ENCODE results near the gene ORC4. TPM values are rescaled to one million over a fixed set of nuclear protein-coding genes. Genes with fewer than 3 reads are reported as not detected.

The ORC4 gene
- total RNA-seq, 1 donor from 2014 or later = 59.1 TPM

DNA sequence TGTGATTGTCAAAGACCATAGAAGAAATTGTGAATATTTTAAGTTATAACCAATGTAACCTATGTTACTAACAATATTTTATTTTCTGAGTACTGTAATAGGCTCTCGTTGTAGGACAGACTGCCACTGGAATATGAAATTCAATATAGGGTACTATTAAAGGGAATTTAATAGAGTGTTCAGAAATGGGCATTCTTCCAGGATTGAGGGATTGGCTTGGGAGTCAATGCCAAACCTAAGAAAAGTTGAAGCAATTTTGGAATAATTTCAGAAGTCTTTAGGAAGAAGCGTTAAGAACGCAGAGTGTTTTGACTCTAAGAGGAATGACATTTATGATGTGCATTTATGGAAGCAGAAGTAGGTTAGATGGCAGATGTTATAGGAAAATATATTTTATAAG, 96.7 kb downstream of the ORC4 start:
- Mint-ChIP-seq H3K4me1 (ENCODE audit: unreplicated experiment) (peaks cover 9% of the 10 kb centered on the region), H3K27me3 (no peaks in the 10 kb centered on the region), H3K4me3 (no peak overlapping the region), H3K27ac (no peak overlapping the region), H3K36me3 (peaks cover 33% of the 10 kb centered on the region), H3K9me3 (no peaks in the 10 kb centered on the region)
- TF ChIP-seq, protein P1, sequence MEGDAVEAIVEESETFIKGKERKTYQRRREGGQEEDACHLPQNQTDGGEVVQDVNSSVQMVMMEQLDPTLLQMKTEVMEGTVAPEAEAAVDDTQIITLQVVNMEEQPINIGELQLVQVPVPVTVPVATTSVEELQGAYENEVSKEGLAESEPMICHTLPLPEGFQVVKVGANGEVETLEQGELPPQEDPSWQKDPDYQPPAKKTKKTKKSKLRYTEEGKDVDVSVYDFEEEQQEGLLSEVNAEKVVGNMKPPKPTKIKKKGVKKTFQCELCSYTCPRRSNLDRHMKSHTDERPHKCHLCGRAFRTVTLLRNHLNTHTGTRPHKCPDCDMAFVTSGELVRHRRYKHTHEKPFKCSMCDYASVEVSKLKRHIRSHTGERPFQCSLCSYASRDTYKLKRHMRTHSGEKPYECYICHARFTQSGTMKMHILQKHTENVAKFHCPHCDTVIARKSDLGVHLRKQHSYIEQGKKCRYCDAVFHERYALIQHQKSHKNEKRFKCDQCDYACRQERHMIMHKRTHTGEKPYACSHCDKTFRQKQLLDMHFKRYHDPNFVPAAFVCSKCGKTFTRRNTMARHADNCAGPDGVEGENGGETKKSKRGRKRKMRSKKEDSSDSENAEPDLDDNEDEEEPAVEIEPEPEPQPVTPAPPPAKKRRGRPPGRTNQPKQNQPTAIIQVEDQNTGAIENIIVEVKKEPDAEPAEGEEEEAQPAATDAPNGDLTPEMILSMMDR (conservative IDR thresholded peaks at IDR 0.05) = no peak
- DNase-seq (ENCODE audit: extremely low spot score, unreplicated experiment) = no peak

DNA sequence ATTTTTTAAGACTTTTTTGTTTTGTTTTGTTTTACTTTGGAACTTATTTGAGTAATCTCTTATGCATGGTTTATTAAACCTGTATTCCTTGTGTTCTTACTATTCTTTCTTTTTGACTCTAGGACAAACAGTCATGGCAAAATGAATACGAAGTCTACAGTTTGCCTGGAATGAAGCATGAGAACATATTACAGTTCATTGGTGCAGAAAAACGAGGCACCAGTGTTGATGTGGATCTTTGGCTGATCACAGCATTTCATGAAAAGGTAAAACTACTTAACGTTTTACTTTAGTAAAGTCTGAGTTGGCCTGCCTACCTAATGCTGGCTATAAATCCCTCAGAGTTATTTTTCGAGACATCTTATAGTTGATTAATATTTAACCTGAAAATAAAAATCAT, 103.4 kb downstream of the ORC4 start:
- H3K4me1 Mint-ChIP-seq (ENCODE audit: unreplicated experiment) = no peaks in the 10 kb centered on the region
- no peak for DNase-seq (ENCODE audit: extremely low spot score, unreplicated experiment)
- no peaks in the 10 kb centered on the region for H3K27me3 Mint-ChIP-seq
- no peaks in the 10 kb centered on the region for H3K9me3 Mint-ChIP-seq
- no peak overlapping the region for H3K27ac Mint-ChIP-seq
- H3K4me3 Mint-ChIP-seq = no peak overlapping the region
- TF ChIP-seq, protein P1 (conservative IDR thresholded peaks at IDR 0.05) = no peak
- peaks cover 29% of the 10 kb centered on the region for H3K36me3 Mint-ChIP-seq

DNA sequence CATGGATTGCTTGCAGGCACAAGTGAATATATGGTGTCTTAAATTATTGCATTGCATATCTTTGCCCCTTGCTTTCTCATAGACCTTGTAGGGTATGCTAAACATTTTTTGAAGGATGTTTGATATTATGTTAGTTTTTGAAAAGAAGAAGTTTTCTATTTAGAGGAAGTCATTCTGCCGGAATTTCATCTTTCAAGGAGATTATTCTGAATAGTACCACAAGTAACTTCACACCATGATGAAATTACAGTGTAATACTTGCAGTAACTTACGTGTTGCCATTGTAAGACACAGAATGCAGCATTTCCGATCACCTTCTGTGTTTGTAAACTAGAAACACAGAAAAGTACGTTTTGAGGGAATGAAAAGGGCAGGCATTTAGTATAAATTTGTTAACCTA, 103.8 kb downstream of the ORC4 start:
- no peak for DNase-seq (ENCODE audit: extremely low spot score, unreplicated experiment)
- H3K27ac Mint-ChIP-seq = no peak overlapping the region
- no peaks in the 10 kb centered on the region for H3K27me3 Mint-ChIP-seq
- TF ChIP-seq, protein P1 (conservative IDR thresholded peaks at IDR 0.05) = no peak
- H3K36me3 Mint-ChIP-seq = peaks cover 29% of the 10 kb centered on the region
- no peak overlapping the region for H3K4me3 Mint-ChIP-seq
- H3K9me3 Mint-ChIP-seq = no peaks in the 10 kb centered on the region
- no peaks in the 10 kb centered on the region for H3K4me1 Mint-ChIP-seq (ENCODE audit: unreplicated experiment)

DNA sequence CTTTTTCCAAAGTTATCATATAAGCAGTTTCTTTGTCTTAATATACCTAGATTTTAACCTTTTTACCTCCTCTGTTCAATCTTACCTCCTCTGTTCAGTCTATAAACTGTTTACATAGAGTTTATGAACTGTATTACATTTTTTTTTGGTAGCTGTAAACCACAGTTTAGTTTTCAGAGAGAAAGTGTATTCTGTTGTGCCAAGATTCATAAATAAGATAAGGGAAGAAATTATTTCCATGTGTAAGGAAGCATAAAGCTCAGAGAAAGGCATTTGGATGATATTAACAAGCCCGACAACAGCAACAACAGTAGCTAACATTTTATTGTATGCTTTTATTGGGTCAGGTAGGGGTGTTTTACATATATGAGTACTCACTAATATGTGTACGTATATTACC, 104.5 kb downstream of the ORC4 start:
- Mint-ChIP-seq H3K27ac (no peak overlapping the region), H3K36me3 (peaks cover 25% of the 10 kb centered on the region), H3K4me3 (no peak overlapping the region), H3K27me3 (no peaks in the 10 kb centered on the region), H3K4me1 (ENCODE audit: unreplicated experiment) (peaks cover 2% of the 10 kb centered on the region), H3K9me3 (no peaks in the 10 kb centered on the region)
- TF ChIP-seq, protein P1 (conservative IDR thresholded peaks at IDR 0.05) = no peak
- DNase-seq (ENCODE audit: extremely low spot score, unreplicated experiment) = no peak

DNA sequence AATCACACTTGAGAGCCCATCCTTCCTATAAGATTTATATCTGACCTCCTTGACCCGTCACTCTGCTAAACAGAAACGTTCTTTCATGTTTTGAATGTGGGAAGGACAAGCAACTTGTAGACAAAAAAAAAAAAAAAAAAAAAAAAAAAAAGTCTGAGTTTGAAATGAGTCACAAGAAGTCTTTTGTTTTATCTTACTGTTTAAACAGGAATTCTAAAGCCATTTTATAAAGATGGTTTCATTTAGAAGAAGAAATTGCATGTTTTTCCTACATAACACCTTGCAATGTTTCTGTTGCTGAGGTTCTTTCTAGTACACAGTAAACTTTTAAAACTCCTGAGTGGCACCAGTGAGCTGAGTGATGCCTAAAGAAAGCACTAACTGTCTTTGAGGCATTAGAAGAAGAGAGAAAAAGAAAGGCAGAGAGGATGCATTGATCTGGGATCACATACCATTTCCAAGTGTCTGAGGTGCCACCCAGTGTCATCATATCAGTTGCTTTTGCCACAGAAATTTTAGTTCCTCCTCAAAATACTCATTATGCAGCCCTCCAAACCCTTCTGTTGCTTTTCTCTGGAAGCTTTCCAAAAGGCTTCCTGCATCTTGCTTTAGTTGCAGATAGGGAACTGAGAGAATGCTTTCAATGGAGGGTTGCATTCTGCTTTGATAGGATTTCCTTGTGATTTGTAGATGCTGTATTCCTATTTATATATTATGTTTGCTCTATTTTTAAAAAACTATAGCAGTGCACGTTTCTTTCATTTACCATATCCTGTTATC, 106.6 kb downstream of the ORC4 start:
- Mint-ChIP-seq H3K4me1 (ENCODE audit: unreplicated experiment) (peaks cover 14% of the 10 kb centered on the region), H3K9me3 (no peaks in the 10 kb centered on the region), H3K36me3 (peaks cover 14% of the 10 kb centered on the region), H3K4me3 (no peak overlapping the region), H3K27me3 (no peaks in the 10 kb centered on the region), H3K27ac (no peak overlapping the region)
- TF ChIP-seq, protein P1 (conservative IDR thresholded peaks at IDR 0.05) = no peak
- no peak for DNase-seq (ENCODE audit: extremely low spot score, unreplicated experiment)

Data from type B pancreatic cell (in vitro differentiated cells).